B cell (primary cell): Measurements from ENCODE around the gene NOC4L. TPM values are rescaled to one million over a fixed set of nuclear protein-coding genes. Genes with fewer than 3 reads are reported as not detected.

ENCODE experiments used
- ATAC-seq: fragments of 200-7000 bp; cut with Tn5 transposase; one replicate; pipeline ENCODE4 v1.10.0; 2021; ENCODE audit warnings: low read depth, mild to moderate bottlenecking, moderate number of reproducible peaks, moderate library complexity
- CTCF ChIA-PET: fragments of 350-600 bp; sonication (Branson Sonifier 250); formaldehyde crosslinking; loops from one replicate; lab custom pipeline; 2021; ENCODE audit warnings: antibody characterized with exemption, inconsistent platforms; lab: Charles Lee
- POLR2A ChIA-PET: fragments of 350-600 bp; sonication (Branson Sonifier 250); formaldehyde crosslinking; loops from one replicate; lab custom pipeline; 2021; ENCODE audit warnings: antibody characterized with exemption; lab: Charles Lee
- DNase-seq: peaks from one replicate; pipeline ENCODE4 v3.0.0; 2013
- H2AFZ ChIP-seq: 2 replicates; pipeline ENCODE4 v1.6.1; 2012; ENCODE audit warnings: mild to moderate bottlenecking, low read depth, low read length; ENCODE audit not compliant: insufficient read depth, poor library complexity, severe bottlenecking
- H3K27ac ChIP-seq, 2 donors: 1 replicate in 1 of 2; 2 replicates in 1 of 2; pipeline ENCODE4 v1.5.1; 2012 to 2013; ENCODE audit warnings: low read length in 2 of 2, mild to moderate bottlenecking in 2 of 2, moderate library complexity in 1 of 2
- H3K27me3 ChIP-seq, 4 experiments: fragments of 200-600 bp in 1 of 4; sonication (generic) in 1 of 4; replicated peaks in 1 of 4; 1 replicate in 2 of 4; 2 replicates in 2 of 4; pipeline versions ENCODE4 v1.6.1 to v1.7.0; 2013 to 2016; ENCODE audit warnings: low read length in 3 of 4, mild to moderate bottlenecking in 2 of 4, mixed read lengths in 1 of 4, moderate library complexity in 1 of 4; ENCODE audit not compliant: insufficient read depth in 4 of 4, control insufficient read depth in 3 of 4; ENCODE audit errors: control extremely low read depth in 1 of 4
- H3K36me3 ChIP-seq, 2 experiments: replicated peaks in 1 of 2; 1 replicate in 1 of 2; 2 replicates in 1 of 2; pipeline versions ENCODE4 v1.6.1 to v1.7.1; 2013; ENCODE audit warnings: low read length in 1 of 2; ENCODE audit not compliant: insufficient read depth in 2 of 2, control insufficient read depth in 1 of 2; ENCODE audit errors: control extremely low read depth in 1 of 2, extremely low read depth in 1 of 2
- H3K4me1 ChIP-seq, 2 donors: fragments of 200-600 bp in 1 of 2; sonication (generic) in 1 of 2; 1 replicate in 1 of 2; 2 replicates in 1 of 2; pipeline versions ENCODE4 v1.5.1 to v1.6.1; 2013 to 2017; ENCODE audit warnings: low read length in 2 of 2; ENCODE audit not compliant: control insufficient read depth in 2 of 2, insufficient read depth in 2 of 2
- H3K4me2 ChIP-seq: replicated peaks from 2 replicates; pipeline ENCODE3; 2012; ENCODE audit warnings: mild to moderate bottlenecking, low read depth, low read length; ENCODE audit not compliant: poor library complexity, severe bottlenecking
- H3K4me3 ChIP-seq, 5 experiments: fragments of 200-600 bp in 1 of 5; sonication (generic) in 1 of 5; 1 replicate in 3 of 5; 2 replicates in 2 of 5; pipeline versions ENCODE4 v1.5.1 to v1.7.0; 2011 to 2016; ENCODE audit warnings: low read length in 4 of 5, mild to moderate bottlenecking in 4 of 5, low read depth in 2 of 5, control low read depth in 1 of 5, moderate library complexity in 1 of 5; ENCODE audit not compliant: insufficient read depth in 1 of 5; ENCODE audit errors: control extremely low read depth in 1 of 5, extremely low read depth in 1 of 5
- H3K79me2 ChIP-seq: fragments of 200-600 bp; sonication (generic); one replicate; pipeline ENCODE4 v1.6.0; 2016; ENCODE audit warnings: low read length; ENCODE audit not compliant: control insufficient read depth, insufficient read depth
- H3K9ac ChIP-seq: fragments of 200-600 bp; sonication (generic); 2 replicates; pipeline ENCODE4 v1.6.1; 2017; ENCODE audit warnings: mild to moderate bottlenecking, low read length, moderate library complexity
- H3K9me3 ChIP-seq, 3 donors: one replicate each; pipeline versions ENCODE4 v1.6.1 to v1.7.1; 2013; ENCODE audit warnings: low read length in 2 of 3; ENCODE audit not compliant: control insufficient read depth in 2 of 3, insufficient read depth in 1 of 3; ENCODE audit errors: control extremely low read depth in 1 of 3
- H4K20me1 ChIP-seq: 2 replicates; pipeline ENCODE4 v1.6.0; 2012; ENCODE audit warnings: mild to moderate bottlenecking, low read length; ENCODE audit not compliant: insufficient read depth, control insufficient read depth, poor library complexity, severe bottlenecking
- H3K27ac Mint-ChIP-seq: one replicate; pipeline ENCODE4 v1.8.0; 2021; ENCODE audit warnings: mixed read lengths
- H3K27me3 Mint-ChIP-seq: one replicate; pipeline ENCODE4 v1.8.0; 2021; ENCODE audit warnings: mixed read lengths
- H3K4me1 Mint-ChIP-seq: one replicate; pipeline ENCODE4 v1.8.0; 2021; ENCODE audit warnings: mixed read lengths
- H3K4me3 Mint-ChIP-seq: one replicate; pipeline ENCODE4 v1.8.0; 2021; ENCODE audit warnings: mixed read lengths
- H3K9me3 Mint-ChIP-seq: one replicate; pipeline ENCODE4 v1.8.0; 2022; ENCODE audit warnings: mixed read lengths; ENCODE audit not compliant: insufficient read depth
- EZH2 ChIP-seq: IDR thresholded peaks from 2 replicates; pipeline ENCODE4 v1.6.1; 2012; ENCODE audit warnings: borderline replicate concordance, low read depth, mild to moderate bottlenecking, moderate library complexity, low read length; ENCODE audit not compliant: insufficient read depth, poor library complexity, severe bottlenecking
- WGBS: methylation state at CpG from one replicate; pipeline ENCODE4 v1.1.5; 2013; ENCODE audit warnings: missing lambda C conversion rate; ENCODE audit not compliant: insufficient coverage; 5-methylcytosine and 5-hydroxymethylcytosine counted together
- intact Hi-C: fragments of 100-400 bp; cut with micrococcal nuclease; formaldehyde crosslinking; loops from one replicate; pipeline ENCODE4 v1.10.0; 2022
- polyA plus RNA-seq: library from polyadenylated mRNA; depleted of rRNA; stranded (reverse); fragments of >200 nt; gene quantifications from 2 replicates; pipeline ENCODE4 v1.2.3, GENCODE V29; 2012
- total RNA-seq, 2 donors: library from RNA; stranded (reverse); fragments of 120-200 nt in 1 of 2; gene quantifications; 1 replicate in 1 of 2; 2 replicates in 1 of 2; pipeline versions ENCODE4 v1.2.3 to v1.2.4, GENCODE V29; 2013 to 2022
- TF ChIP-seq, protein P1 (sequence below): fragments of 200-600 bp; IDR thresholded peaks from one replicate; pipeline ENCODE4 v1.8.0; 2022; ENCODE audit warnings: antibody characterized with exemption, mild to moderate bottlenecking

NOC4L gene
- total and polyA plus RNA-seq, 2 donors (not counting 1 experiment from before 2014, with no cell fraction given) = 13.1 to 21.9 TPM

DNA sequence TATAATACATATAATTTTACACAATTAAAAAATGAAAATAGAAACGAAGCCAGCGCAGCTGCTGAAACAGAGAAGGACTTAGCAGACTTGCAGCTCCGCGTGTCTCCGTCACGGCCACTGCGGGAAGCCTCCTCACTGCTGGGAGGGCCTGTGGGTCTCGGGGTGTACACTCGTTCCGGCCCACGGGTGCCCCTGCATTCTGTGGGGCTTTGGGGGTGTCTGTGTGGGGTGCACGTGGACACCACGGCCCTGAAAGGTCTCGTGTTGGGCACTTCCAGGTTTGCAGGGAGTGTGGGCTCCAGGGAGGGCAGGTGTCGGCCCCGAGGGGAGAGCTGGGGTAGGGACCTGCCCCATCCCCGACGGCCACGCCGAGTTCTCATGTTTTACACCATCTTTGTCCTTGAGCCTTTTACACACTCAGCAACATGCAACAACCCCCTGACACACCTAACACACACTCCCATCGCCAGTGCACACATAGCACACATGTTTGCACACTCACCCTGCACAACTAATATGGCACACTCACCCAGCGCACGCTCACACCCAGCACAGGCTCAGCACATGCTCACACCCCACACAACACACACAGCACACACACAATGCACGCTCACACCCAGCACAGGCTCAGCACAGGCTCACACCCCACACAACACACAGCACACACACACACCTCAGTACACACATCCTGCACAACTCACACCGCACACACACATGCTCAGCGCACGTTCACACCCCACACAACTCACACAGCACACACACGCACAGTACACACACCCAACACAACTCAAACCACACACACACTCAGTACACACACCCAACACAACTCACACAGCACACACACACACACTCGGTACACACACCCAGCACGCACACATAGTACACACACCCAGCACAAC lies 36.6 kb downstream of the NOC4L start:
- Histone ChIP-seq H3K36me3 (no peaks in the 10 kb centered on the region), H3K27ac (no peak overlapping the region), H3K4me3 (no peak overlapping the region), H4K20me1 (no peaks in the 10 kb centered on the region), H3K9ac (no peak overlapping the region), H3K27me3 (peaks cover 0 to 17% (median 0%) of the 10 kb centered on the region in 4 experiments), H2AFZ (no peak overlapping the region), H3K4me1 (peaks cover 5 to 7% of the 10 kb centered on the region in 2 donors), H3K79me2 (no peaks in the 10 kb centered on the region), H3K9me3 (peaks cover 0 to 40% (median 0%) of the 10 kb centered on the region in 3 donors), H3K4me2 (no peak overlapping the region)
- H3K9me3 Mint-ChIP-seq = peaks cover 4% of the 10 kb centered on the region
- POLR2A ChIA-PET = no interaction called here
- 88% methylated on average over 28 of the region's 30 CpGs for WGBS
- no peak for DNase-seq
- H3K27me3 Mint-ChIP-seq = peaks cover 19% of the 10 kb centered on the region
- CTCF ChIA-PET = no interaction called here
- ATAC-seq = no peak
- TF ChIP-seq, protein P1, sequence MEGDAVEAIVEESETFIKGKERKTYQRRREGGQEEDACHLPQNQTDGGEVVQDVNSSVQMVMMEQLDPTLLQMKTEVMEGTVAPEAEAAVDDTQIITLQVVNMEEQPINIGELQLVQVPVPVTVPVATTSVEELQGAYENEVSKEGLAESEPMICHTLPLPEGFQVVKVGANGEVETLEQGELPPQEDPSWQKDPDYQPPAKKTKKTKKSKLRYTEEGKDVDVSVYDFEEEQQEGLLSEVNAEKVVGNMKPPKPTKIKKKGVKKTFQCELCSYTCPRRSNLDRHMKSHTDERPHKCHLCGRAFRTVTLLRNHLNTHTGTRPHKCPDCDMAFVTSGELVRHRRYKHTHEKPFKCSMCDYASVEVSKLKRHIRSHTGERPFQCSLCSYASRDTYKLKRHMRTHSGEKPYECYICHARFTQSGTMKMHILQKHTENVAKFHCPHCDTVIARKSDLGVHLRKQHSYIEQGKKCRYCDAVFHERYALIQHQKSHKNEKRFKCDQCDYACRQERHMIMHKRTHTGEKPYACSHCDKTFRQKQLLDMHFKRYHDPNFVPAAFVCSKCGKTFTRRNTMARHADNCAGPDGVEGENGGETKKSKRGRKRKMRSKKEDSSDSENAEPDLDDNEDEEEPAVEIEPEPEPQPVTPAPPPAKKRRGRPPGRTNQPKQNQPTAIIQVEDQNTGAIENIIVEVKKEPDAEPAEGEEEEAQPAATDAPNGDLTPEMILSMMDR = no peak
- TF ChIP-seq EZH2 = no peak
- no peak overlapping the region for H3K27ac Mint-ChIP-seq
- intact Hi-C loops = no loop called here
- H3K4me3 Mint-ChIP-seq = no peak overlapping the region
- H3K4me1 Mint-ChIP-seq = peaks cover 6% of the 10 kb centered on the region

DNA sequence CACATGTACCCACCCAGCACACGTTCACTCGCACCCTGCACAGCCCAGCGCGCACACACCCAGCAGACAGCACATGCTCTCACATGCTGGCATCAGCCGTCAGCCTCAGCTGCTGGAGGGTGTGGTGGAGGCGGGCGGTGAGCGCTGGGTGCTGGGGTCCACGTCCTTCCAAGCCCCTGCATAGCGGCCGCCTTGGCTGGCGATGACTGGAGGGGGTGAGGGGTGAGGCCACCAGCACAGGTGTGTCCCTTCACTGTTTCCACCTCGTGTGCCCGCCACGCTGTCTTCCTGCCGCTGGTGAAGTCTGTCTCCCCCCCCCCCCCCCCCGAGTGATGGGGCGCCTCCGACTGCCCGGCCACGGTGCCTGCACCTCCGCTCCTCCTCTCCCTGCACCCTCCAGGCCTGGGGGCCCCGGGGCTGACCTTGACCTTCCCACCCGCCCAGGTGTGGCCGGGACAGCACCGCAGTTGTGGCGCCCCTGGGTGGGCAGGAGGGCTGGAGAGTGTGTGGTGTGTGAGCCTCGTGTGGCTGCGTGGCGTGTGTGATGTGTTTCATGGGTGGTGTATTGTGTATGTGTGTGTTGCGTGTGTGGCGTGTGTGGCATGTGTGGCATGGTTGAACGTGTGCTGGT lies 37.4 kb downstream of the NOC4L start:
- CTCF ChIA-PET = no interaction called here
- TF ChIP-seq EZH2 = no peak
- TF ChIP-seq, protein P1 = no peak
- H3K4me1 Mint-ChIP-seq = peaks cover 6% of the 10 kb centered on the region

More for the DNA sequence above, 37.4 kb downstream of the NOC4L start:
- peaks cover 19% of the 10 kb centered on the region for H3K27me3 Mint-ChIP-seq
- no peak overlapping the region for H3K4me3 ChIP-seq
- no peak overlapping the region for H3K27ac Mint-ChIP-seq
- peaks cover 4% of the 10 kb centered on the region for H3K9me3 Mint-ChIP-seq
- no peak overlapping the region for H2AFZ ChIP-seq
- DNase-seq (no peak), ATAC-seq (no peak)
- H3K79me2 ChIP-seq = no peaks in the 10 kb centered on the region
- H3K36me3 ChIP-seq = no peaks in the 10 kb centered on the region
- H3K4me2 ChIP-seq = no peak overlapping the region
- POLR2A ChIA-PET = no interaction called here
- peaks cover 0 to 14% (median 0%) of the 10 kb centered on the region in 4 experiments for H3K27me3 ChIP-seq
- H3K9ac ChIP-seq = no peak overlapping the region
- no peaks in the 10 kb centered on the region for H4K20me1 ChIP-seq
- H3K27ac ChIP-seq = no peak overlapping the region
- peaks cover 13 to 15% of the 10 kb centered on the region in 2 donors for H3K4me1 ChIP-seq
- intact Hi-C loops = no loop called here
- peaks cover 0 to 48% (median 0%) of the 10 kb centered on the region in 3 donors for H3K9me3 ChIP-seq
- no peak overlapping the region for H3K4me3 Mint-ChIP-seq
- 96% methylated on average over 19 of the region's 33 CpGs for WGBS
